Left lobe of liver (tissue), 2 donors: ENCODE data around the gene TBC1D10A. TPM values are rescaled to one million over a fixed set of nuclear protein-coding genes. Genes with fewer than 3 reads are reported as not detected.

Experiments
- ATAC-seq: fragments of 200-7000 bp; cut with Tn5 transposase; one replicate; pipeline ENCODE4 v1.9.1; 2020; ENCODE audit warnings: mild to moderate bottlenecking, moderate library complexity
- DNase-seq: peaks from one replicate; pipeline ENCODE4 v3.0.0-alpha.2; 2020; ENCODE audit warnings: low spot score
- total RNA-seq: library from RNA; stranded (reverse); gene quantifications from one replicate; pipeline ENCODE4 v1.2.1, GENCODE V29; 2021
- donor health status: DM: no; HTN: no; CAD: no; lungs with moderate emphysema.
- donor health status: DM: no; HTN: yes; CAD: no.

The TBC1D10A gene
- total RNA-seq, 1 donor from 2014 or later = 19.7 TPM

DNA sequence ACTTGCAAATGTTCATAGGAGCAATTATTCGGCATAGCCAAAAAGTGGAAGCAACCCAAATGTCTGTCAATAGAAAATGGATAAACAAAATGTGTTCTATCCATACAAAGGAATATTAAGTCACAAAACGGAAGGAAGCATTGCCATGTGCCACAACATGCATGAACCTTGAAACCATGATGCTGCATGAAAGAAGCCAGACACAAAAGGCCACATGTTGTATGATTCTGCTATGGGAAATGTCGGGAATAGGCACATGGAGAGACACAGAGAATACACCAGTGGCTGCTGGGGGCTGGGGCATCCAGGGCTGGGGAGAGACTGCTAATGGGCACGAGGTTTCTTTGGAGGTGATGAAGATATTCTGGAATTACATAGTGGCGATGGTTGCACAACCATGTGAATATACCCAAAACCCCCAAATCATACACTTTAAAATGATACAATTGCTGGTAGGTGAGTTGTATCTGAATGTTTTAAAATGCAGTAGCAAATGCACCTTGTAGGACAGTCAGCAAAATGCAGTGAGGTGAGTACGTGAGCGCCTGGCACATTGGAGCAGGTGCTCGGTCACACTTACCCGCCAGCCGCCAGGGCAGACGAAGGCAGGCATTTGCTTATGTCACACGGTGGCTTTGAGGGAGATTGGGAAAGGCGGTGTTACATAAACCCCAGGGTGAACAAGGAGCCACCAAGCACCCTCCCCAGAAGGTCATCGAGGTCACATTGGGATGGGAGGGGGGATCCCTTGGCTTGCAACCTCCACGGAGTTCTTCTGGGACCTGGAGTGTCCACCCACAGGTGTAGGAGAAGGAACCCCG lies 53.8 kb downstream of the TBC1D10A start:
- no peak for ATAC-seq

GRCh38 chr22:30270832-30271231 lies 55.9 kb downstream of the TBC1D10A start:
- ATAC-seq (peak; percentile 64), DNase-seq (peak; percentile 65)

More for the DNA sequence above, 53.8 kb downstream of the TBC1D10A start:
- DNase-seq = no peak

DNA sequence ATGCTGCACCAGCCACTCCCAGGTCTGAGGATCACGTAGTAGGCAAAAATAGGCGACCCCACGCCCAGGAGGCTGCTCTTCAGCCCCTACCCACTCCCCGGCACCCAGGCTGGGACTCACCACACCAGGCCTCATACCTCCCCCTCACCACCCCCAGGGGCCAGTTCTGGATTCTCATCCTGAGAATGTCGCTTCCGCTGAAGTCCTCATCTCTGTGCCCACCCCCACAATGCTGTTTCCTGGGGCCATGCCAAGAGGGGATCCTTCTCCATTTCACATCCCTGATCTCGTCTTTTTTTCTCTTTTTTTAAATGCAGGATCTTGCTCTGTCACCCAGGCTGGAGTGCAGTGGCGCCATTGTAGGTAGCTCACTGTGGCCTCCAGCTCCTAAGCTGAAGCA lies 58.4 kb downstream of the TBC1D10A start:
- no peak for DNase-seq
- no peak for ATAC-seq

- ATAC-seq (no peak), DNase-seq (no peak)
Observed at GRCh38 chr22:30267382-30268302, 59.1 kb downstream of the TBC1D10A start.

DNA sequence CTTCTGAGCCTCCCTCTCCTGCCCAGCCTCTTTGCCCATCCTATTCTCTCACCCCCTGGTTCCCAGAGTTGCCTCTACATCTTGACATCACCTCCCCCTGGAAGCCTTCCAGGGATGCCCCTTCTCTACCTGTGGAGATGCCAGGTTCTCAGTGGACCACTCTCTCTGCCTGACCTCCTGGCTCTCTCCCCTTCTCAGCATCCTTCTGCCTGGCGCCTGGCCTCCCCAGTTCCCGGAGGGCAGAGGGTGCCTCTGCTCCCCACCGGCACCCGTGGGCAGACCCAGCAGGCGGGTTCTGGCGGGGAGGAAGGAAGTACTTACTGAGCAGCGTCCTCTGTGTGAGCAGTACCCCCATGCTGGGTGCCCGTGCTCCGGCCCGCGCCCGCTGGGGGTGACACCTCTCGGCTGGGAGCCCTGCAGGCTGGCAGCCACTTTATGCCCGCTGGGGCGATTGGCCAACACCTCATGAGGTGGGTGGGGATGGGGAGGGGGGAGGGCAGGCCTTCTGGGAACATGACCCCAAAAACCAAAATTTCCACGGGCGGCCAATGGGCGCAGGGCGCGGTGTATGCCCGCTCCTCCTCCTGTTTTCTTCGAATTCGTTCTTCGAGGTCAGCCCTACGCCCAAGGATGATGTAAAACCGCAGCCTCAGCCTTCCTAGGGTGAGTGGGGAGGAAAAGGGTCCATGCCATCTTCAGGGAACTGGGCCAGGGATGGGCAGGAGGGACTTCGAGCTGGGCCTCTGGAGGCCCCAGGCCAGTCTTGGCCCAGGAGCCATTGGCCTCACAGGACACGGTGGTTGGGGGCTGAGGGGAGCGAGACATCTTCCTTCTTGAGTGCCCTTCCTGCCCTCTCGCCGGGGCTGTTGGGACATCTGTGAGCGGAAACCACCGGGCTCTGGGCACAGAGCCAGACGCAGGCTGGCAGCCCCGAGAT lies 60.0 kb downstream of the TBC1D10A start, which contains the start of gene OSM:
OSM (minus strand) TSS at position 407 of the 937 bp plus-strand sequence; CDS start at position 355, 52 bp downstream.
- DNase-seq (peak; percentile 68), ATAC-seq (no peak)

- ATAC-seq = peak; percentile 17
- peak; percentile 67 for DNase-seq
Observed at GRCh38 chr22:30265823-30266444, 60.8 kb downstream of the TBC1D10A start.

DNA sequence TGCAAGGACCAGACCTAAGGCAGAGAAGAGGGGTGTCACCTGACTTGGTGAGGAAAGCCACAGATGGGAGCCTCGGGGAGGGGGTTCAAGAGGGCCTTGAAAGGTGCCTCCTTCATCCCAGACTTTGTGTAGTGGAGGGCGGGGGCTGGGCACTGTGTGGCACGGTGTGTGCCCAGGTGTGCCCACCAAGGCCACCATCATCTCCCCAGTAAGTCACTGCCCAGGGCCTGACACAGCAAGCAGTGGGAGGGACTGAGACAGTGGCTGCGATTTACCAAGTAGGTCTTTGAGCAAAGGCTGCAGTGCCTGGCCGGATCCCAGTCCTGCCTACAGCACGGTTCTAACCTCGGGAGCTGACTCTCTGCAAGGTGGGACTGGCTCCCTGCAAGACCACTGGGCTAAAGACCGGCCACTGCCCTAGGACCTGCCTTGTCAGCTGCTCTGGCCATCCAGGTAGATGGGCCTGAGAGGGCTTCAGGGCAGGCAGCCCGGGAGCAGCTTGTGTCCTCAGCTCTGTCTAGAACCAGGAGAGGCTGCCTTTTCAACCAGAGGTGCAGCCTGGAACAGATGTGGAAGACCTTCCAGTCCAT lies 61.5 kb downstream of the TBC1D10A start:
- DNase-seq = no peak
- no peak for ATAC-seq

DNA sequence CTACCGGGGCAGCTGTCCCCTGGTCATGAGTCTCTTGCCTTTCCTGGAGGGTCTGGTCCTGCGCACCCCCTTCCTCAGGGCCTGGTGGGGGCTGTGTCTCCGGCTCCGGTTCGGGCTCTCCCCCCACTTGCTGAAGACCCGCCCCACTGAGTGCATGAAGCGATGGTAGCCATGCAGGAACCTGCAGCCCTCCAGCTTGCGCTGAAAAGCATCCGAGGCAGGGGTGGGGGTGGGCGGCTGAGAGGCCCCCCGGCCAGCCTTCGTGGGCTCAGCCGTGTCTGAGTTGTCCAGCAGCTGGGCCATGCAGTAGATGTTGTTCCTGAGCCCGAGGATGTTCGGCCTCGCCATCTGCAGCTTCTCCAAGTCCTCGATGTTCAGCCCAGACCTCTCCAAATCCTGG lies 62.9 kb downstream of the TBC1D10A start:
- ATAC-seq = no peak
- no peak for DNase-seq

DNA sequence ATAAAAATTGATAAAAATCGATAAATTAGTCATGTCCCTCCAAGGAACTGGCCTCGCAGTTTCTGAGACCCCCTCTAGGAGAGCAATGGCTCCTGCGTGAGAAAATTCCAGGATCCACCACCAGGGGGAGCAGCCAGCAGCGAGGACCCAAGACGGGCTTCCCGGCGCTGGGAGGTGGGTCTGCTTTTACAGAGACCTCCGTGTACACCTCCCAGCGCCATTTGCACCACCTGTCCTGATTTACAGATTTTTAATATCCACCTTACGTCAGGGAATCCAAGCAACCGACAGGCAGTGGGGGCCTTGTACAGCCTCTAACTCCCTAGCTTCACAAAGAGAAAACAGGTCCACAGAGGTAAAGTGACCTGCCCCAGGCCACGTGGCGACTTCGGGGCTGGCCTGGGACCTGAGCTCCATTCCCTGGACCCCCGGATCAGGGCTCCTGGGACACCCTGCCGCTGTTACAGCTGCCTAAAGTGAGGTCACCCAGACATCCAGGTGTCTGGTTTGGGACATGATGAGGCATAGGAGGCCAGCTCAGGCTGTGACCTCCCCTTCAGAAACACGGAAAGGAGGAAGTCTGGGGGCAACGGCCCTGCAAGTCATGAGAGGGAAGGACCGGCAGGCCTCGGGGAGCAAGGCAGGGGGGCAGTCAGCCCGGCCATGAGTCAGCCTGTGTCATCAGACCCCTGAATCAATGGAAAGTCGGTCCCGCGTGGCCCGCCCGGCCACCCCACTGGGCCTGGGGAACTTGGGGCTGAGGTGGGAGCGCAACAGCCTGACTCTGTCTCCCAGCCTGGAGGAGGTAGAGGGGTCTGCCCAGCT lies 63.6 kb downstream of the TBC1D10A start:
- DNase-seq = peak; percentile 72
- ATAC-seq = peak; percentile 81

DNA sequence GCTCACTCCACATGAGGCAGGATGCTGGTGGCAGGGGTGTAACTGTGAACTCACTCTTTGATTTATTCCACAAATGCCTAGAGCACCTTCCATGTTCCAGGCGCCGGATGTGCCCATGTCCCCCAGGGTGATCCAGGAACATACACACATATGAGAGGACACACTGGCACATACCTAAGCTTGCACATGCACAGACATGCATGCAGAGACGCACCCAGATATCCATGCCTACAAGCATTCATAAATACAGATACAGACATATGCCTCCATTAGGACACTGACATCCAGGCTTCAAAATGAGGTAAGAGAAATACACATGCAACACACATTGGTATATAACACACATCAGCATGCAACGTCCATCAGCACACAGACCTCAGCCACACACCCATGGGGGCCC lies 64.6 kb downstream of the TBC1D10A start:
- DNase-seq (no peak), ATAC-seq (no peak)

- DNase-seq (no peak), ATAC-seq (no peak)
Observed at GRCh38 chr22:30261134-30261533, 65.6 kb downstream of the TBC1D10A start.

DNA sequence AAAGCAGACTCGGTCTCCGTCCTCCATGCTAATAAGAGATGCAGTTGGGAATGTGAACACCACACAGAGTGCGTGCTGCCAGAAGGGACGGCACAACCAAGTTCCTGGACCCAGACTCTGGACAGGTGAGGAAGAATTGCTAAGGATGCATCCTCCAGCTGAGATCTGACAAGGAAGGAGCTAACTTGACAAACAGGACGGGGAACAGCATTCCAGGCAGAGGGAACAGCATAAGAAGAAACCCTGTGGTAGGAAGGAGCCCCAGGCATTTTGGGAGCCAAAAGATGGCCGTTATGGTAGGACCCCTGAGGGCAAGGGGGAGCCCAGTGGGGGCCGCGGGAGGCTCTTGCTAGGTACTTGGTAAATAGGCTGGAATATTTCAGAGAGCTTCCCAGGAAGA lies 66.1 kb downstream of the TBC1D10A start:
- no peak for ATAC-seq

GRCh38 chr22:30260276-30260675 lies 66.5 kb downstream of the TBC1D10A start:
- DNase-seq (no peak), ATAC-seq (no peak)

More for the DNA sequence above, 66.1 kb downstream of the TBC1D10A start:
- DNase-seq = no peak

- ATAC-seq (no peak), DNase-seq (no peak)
Observed at GRCh38 chr22:30254314-30254713, 72.4 kb downstream of the TBC1D10A start.

DNA sequence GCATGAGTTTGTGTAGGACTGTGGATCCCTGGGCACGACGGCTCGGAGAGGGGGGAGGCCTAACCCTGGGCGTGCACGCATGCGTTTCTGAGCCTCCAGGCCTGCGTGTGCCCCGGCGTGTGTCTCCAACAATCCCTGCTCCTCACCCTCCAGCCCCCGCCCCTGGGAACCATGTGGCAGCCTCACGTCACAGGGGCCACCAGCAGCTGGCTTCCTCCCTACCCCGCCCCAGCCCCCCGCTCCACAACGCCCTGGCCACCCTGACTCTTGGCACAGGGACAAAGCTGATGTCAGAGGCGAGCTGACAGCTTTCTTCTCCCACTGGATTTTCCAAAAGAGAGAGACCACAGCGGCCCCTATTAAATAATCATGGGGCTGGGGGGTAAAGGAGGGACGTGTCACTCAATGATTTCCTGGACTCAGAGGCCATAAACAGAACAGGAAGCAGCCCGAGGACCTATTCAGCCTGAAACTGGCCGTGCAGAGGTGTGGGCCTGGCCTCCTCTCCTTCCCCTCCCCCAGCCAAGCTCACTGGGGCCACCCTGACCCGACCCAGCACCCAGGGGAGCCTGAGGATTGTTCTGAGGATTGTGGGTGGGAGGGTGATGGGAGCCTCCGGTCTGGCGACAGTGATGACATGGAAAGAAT lies 73.4 kb downstream of the TBC1D10A start:
- no peak for ATAC-seq
- no peak for DNase-seq

GRCh38 chr22:30252411-30253204 lies 74.1 kb downstream of the TBC1D10A start:
- no peak for ATAC-seq

GRCh38 chr22:30251711-30252110 lies 75.0 kb downstream of the TBC1D10A start:
- no peak for ATAC-seq
- no peak for DNase-seq

More at GRCh38 chr22:30252411-30253204, 74.1 kb downstream of the TBC1D10A start:
- no peak for DNase-seq
